GM10248 (cell line): ENCODE measurements around the gene MBD2.

Source experiments
- CTCF ChIA-PET: fragments of 300-600 bp; sonication (Branson Sonifier 250); formaldehyde crosslinking; extraction: SDS; loops from one replicate; lab custom pipeline; 2021; ENCODE audit warnings: antibody characterized with exemption; lab: Yijun Ruan, JAX
- POLR2A ChIA-PET: fragments of 350-650 bp; sonication (Branson Sonifier 250); formaldehyde crosslinking; extraction: SDS; loops from one replicate; lab custom pipeline; 2020; ENCODE audit warnings: antibody characterized with exemption; lab: Yijun Ruan, JAX
- DNase-seq: peaks from one replicate; pipeline ENCODE4 v3.0.0; 2012; ENCODE audit errors: extremely low spot score
- TF ChIP-seq, protein P1 (sequence below): IDR thresholded peaks from 2 replicates; pipeline ENCODE4 v1.5.1; 2012; ENCODE audit warnings: mild to moderate bottlenecking, low read depth; ENCODE audit errors: extremely low read depth, missing control alignments, control extremely low read depth

Gene MBD2

DNA sequence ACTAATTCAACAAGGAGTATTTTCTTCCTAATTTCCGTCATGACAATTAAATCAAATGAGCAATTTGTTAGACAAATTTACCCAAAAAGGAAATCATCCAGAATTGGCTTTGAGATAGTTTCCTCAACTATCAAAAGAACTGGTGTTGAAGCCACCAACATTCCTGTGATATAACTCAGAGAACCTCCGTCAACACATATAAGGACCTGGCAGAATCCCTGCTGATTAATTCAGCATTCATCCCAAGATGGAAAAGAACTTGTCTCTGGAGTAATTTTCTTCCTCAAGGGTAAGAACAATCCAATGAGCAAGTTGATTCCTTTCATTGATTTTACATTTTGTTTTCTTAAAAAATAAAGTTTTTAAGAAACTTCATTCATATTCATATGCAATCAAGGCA, 62.0 kb downstream of the MBD2 start:
- ChIA-PET CTCF (interaction anchor here (1.5 to 3.9 kb wide), 2 partner anchors 10 to 61 kb away, joined by 3 to 18 read pairs; no protein-coding TSS in a partner anchor), POLR2A (no interaction called here)
- DNase-seq = no peak
- TF ChIP-seq, protein P1, sequence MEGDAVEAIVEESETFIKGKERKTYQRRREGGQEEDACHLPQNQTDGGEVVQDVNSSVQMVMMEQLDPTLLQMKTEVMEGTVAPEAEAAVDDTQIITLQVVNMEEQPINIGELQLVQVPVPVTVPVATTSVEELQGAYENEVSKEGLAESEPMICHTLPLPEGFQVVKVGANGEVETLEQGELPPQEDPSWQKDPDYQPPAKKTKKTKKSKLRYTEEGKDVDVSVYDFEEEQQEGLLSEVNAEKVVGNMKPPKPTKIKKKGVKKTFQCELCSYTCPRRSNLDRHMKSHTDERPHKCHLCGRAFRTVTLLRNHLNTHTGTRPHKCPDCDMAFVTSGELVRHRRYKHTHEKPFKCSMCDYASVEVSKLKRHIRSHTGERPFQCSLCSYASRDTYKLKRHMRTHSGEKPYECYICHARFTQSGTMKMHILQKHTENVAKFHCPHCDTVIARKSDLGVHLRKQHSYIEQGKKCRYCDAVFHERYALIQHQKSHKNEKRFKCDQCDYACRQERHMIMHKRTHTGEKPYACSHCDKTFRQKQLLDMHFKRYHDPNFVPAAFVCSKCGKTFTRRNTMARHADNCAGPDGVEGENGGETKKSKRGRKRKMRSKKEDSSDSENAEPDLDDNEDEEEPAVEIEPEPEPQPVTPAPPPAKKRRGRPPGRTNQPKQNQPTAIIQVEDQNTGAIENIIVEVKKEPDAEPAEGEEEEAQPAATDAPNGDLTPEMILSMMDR = no peak

DNA sequence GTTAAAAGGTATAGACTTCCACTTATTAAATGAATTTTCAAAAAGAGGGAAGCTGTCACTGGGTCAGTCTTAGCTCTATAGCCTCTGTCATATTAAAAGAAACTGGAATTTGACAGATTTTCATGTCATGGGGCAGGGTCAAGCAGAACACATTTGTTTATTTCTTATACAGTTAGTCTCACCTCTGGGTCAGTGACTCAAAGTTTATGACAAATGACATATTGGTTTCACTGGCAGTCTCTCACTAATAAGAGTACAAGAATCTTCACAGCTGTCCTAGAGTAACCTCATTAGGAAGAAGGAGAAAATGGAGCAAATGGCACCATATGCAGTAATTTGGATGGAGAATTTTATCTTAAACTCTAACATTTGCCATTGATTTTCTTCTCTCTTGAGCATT, 63.2 kb downstream of the MBD2 start:
- DNase-seq = no peak
- CTCF ChIA-PET = interaction anchor here (1.5 to 3.9 kb wide), 4 partner anchors 12 to 62 kb away, joined by 3 to 18 read pairs (median 4); no protein-coding TSS in a partner anchor
- POLR2A ChIA-PET = no interaction called here
- TF ChIP-seq, protein P1 = no peak

DNA sequence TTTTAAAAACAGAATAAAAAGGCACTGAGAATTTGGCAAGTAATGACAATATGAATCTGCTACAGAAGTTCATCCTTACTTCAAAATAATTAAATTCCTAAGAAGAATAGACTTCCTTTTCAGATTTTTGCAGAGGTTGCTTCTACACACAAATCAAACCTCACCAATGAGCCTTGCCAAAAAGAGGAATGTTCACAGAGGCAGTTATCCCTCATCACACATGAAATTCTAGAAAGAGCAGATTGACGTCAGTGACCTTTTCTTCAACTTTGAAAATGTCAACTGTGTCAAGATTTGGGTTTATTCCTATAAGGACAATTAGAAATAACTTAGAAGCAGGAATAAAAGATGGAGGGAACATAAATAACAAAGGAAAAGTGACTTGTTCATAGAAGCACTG, 64.6 kb downstream of the MBD2 start:
- DNase-seq = no peak
- TF ChIP-seq, protein P1 = no peak
- POLR2A ChIA-PET = no interaction called here
- CTCF ChIA-PET = interaction anchor here (1.5 to 3.9 kb wide), 4 partner anchors 9 to 32 kb away, joined by 3 to 18 read pairs (median 6); no protein-coding TSS in a partner anchor

DNA sequence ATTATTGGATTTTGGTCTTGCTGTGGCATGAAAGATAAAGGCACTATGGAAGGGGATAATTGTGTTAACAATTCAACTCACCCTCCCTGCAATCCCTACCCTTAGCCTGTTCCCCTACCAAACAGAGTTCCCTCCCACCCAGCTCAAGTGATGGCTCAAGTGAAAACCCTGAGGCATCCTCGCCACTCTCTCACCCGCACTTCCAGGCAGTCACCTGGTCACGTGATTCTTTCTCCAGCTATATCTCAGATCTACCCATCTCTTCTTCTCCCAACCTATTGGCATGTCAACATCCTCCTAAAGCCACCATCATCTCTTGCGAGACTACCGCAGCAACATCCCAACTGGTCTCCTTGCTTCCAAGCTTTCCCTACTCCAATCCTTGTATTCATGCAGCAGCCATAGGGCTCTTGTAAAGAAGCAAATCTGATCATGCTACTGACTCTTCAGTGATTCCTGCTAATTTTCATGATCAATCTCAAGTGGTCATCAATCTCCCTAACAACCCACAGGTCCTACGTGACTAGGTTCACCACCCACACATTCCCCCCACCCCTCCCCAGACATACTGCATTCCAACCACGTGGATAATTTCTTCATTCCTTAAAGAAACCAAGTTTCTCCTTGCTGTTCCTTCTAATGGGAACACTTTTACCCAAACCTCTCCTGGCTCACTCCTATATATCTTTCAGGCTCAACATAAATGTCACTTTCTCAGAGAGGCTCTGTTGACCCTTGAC, 66.7 kb downstream of the MBD2 start:
- TF ChIP-seq, protein P1 = no peak
- ChIA-PET CTCF (interaction anchor here (1.3 to 2.8 kb wide), 2 partner anchors 11 to 39 kb away, joined by 4 to 8 read pairs; no protein-coding TSS in a partner anchor), POLR2A (no interaction called here)
- DNase-seq = no peak

DNA sequence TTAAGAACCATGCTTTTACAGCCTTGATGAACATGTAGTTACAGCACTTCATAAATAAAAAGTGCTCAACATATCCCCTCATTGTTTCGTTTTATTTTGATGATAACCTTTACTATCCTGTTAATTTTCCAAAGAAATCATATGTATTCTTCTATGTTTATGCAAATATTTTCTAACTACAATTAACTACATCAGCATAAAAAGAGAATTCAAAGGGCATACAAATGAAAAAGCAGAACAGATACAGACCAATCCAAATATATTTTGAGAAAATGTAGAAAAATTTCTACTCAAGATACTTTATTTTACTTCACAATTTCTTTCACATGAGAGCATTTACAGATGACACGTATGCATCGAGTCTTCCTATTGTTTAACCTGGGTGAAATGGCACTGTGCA, 69.1 kb downstream of the MBD2 start:
- ChIA-PET CTCF (no interaction called here), POLR2A (no interaction called here)
- TF ChIP-seq, protein P1 = no peak
- no peak for DNase-seq

DNA sequence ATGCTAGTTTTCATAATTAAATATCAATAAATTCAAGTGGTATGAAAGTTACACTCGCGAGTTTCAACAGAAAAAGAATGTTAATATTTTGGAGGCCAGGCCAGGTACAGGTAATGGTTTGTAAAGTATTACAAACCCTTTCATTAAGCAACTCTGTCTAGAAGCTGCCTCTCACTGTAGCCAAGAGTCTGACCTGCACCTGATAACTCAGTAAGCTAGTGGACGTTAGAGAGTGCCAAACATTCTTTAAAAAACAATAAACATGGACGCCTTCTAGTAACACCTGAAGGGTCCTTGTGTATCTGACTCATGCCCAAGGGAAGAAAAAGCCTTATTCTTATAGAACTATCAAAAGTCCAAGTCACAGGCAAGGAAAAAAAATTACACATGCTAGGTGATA, 70.2 kb downstream of the MBD2 start:
- no peak for DNase-seq
- POLR2A ChIA-PET = no interaction called here
- TF ChIP-seq, protein P1 = no peak
- CTCF ChIA-PET = no interaction called here
